DMS153 (cell line): Measurements from ENCODE around the gene AGAP2.
"Not testable (repeated sequence)": the region's sequence is repeated elsewhere in the genome, so short reads cannot be mapped to it uniquely, and the experiment has no call there.

Experiments
- DNase-seq: peaks from one replicate; lab custom pipeline; 2025; lab: John Stamatoyannopoulos, UW

Gene AGAP2

DNA sequence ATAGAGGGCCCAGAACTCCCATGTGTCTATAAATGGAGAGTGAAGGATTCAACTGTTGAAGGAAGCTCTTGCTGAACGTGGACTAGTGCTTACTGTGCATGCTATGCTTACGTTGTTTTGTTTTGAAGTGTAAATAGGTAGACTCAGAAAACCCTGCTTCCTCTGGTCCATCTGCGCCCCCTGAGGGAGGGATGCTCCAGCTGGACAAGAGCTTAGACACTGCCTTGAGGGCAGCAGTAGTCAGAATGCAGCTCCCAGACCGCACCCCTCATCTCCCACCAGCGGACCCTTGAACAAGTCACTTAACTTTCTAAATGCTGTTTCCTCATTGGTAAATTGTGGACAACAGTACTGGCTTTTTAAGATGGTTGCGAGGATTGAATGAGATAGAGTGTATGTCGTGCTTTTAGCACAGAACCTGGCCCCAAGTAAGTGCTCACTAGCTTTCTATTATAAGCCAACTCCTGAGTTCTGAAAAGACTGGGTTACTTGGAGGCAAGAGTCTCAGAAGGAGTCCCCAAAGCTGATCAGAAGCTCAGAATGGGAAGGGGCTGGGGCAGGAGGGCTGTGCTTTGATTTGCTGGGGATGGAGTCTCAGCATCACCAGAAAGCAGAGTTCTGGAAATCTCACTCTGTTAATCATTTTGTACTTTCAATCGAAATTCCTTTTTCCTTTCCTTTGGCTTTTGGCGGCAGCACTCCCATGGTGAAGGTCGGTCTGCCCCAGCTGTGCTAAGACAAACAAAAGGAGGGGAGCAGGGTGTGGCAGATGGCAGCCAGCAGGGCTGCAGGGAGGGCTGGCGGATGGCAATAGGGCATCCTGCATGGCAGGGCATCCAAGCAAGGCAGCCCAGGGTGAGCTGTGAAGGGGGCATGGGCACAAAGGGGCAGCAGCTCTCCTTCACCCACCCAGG is 15.6 kb downstream of the AGAP2 start:
- DNase-seq: no peak

DNA sequence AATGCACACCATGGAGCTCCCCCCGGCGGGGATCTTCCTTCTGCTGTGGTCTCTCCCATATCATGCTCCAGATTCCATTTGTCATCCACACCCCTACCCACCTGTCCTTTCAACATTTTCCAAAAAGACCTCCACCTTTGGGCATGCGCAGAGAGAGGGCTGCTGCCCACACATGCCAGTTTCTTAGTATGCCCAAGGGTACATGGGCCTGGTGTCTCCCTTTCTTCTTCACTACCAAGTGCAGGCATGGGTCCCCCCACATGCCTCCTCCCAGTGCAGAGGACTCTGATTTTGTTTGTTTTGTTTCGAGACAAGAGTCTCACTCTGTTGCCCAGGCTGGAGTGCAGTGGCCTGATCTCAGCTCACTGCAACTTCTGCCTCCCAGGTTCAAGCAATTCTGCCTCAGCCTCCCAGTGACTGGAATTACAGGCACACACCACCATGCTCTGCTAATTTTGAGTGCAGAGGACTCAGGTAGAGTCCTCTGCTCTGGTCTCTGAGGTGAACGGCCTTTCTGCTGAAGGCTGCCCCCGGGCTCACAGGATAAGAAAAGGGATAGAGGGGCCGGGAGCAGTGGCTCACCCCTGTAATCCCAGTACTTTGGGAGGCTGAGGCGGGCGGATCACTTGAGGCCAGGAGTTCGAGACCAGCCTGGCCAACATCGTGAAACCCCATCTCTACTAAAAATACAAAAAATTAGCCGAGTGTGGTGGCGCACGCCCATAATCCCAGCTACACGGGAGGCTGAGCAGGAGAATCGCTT is 16.5 kb downstream of the AGAP2 start:
- DNase-seq: not testable (repeated sequence)

DNA sequence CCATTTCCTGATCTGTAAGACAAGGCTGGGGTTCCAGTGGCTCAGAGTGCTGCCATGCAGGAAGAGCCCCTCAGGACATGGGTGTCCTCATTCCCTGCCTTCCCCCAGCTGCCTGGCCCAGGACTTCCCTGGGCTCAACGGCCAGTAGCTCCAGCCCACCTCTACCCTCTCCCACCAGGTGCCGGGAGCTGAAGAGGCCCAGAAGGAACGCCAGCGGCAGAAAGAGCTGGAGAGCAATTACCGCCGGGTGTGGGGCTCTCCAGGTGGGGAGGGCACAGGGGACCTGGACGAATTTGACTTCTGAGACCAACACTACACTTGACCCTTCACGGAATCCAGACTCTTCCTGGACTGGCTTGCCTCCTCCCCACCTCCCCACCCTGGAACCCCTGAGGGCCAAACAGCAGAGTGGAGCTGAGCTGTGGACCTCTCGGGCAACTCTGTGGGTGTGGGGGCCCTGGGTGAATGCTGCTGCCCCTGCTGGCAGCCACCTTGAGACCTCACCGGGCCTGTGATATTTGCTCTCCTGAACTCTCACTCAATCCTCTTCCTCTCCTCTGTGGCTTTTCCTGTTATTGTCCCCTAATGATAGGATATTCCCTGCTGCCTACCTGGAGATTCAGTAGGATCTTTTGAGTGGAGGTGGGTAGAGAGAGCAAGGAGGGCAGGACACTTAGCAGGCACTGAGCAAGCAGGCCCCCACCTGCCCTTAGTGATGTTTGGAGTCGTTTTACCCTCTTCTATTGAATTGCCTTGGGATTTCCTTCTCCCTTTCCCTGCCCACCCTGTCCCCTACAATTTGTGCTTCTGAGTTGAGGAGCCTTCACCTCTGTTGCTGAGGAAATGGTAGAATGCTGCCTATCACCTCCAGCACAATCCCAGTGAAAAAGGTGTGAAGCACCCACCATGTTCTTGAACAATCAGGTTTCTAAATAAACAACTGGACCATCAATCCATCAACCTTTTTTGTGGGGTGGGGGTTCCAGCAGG is 17.6 kb downstream of the AGAP2 start:
- DNase-seq: no peak

DNA sequence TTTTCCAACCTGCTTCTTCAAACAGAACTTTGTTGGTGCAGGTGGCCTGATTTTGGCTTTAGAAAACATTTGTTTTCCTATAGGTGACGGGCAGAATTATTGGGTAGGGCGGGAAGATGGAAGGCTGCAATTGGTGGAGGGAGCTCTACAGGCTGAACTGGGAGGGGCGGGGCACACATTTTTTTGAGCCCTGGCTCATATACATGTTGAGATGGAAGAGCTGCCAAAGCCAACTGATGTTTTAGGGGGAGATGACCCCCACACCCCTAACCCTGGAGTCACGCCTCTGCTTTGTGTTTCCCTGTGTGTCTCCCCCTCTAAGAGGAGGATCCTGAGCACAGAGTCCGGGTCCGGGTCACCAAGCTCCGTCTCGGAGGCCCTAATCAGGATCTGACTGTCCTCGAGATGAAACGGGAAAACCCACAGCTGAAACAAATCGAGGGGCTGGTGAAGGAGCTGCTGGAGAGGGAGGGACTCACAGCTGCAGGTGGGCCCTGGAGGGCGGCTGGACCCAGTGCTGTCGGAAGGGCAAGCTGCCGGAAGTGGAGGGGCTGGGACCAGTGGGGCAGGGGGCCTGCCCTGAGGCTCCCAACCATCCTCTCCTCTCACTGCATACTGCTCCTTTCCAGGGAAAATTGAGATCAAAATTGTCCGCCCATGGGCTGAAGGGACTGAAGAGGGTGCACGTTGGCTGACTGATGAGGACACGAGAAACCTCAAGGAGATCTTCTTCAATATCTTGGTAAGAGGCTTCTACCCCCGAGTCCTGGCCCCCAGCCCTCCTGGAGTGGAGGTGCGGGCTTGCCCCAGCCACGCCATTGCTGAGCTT is 18.6 kb downstream of the AGAP2 start:
- DNase-seq: no peak

DNA sequence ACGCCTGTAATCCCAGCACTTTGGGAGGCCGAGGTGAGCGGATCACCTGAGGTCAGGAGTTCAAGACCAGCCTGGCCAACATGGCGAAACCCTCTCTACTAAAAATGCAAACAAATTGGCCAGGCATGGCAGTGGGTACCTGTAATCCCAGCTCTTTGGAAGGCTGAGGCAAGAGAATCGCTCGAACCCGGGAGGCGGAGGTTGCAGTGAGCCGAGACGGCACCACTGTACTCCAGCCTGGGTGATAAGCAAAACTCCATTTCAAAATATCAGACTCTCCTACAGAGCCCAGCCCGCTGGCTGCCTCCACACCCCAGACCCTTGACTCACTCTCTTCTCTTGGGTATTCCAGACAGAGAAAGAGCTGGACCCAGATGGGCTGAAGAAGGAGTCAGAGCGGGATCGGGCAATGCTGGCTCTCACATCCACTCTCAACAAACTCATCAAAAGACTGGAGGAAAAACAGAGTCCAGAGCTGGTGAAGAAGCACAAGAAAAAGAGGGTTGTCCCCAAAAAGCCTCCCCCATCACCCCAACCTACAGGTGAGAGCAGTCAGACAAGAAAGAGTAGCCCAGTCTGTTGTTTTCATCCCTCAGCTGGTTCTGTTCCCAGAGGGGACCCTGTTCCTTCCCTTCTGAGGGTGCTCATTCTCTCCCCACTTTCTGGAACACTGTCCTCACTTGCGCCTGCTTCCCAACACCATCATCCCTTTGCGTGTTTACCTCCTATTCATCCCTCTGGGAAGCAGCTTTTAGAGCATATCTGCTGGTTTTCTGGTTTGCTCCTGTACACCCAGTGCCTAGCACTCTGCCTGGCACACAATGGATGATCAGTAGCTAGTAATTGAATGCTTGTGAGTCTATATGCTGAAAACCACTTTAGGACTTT is 19.7 kb downstream of the AGAP2 start:
- DNase-seq: no peak

- no peak for DNase-seq
Observed at GRCh38 chr12:57717846-57718640, 20.5 kb downstream of the AGAP2 start.

- DNase-seq: no peak
Observed at GRCh38 chr12:57717131-57717530, 21.4 kb downstream of the AGAP2 start.

GRCh38 chr12:57716305-57716704 is 22.2 kb downstream of the AGAP2 start:
- no peak for DNase-seq

DNA sequence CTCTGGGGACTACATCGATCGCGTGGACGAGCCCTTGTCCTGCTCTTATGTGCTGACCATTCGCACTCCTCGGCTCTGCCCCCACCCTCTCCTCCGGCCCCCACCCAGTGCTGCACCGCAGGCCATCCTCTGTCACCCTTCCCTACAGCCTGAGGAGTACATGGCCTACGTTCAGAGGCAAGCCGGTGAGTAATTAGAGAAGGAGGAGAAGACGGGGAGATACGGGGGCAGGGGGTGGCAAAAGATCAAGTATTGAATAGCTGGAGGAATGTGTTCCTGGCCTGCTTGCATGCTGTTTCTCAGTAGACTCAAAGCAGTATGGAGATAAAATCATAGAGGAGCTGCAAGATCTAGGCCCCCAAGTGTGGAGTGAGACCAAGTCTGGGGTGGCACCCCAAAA is 22.8 kb downstream of the AGAP2 start:
- DNase-seq: no peak

DNA sequence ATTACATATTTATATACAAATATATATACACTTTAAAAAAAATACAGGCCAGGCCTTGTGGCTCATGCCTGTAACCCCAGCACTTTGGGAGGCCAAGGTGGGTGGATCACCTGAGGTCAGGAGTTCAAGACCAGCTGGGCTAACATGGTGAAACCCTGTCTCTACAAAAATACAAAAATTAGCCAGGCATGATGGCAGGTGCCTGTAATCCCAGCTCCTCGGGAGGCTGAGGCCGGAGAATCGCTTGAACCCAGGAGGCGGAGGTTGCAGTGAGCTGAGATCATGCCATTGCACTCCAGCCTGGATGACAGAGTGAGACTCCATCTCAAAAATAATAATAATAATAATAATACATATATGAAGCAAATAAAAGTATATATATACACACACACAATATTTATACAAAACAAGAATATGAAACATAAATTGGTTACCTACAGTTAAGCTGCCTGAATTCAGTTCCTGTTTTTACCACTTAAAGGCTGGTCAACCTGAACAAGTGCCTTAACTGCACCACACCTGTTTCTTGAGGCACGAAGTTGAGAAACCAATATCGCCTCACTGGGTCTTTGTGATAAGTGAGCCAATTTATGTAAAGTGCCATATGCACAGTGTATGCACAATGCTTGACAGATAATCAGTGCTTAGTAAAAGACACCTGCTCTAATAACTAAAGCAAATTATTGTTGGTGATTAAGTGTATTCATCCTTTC is 23.4 kb downstream of the AGAP2 start:
- not testable (repeated sequence) for DNase-seq

- no peak for DNase-seq
Observed at GRCh38 chr12:57713209-57713608, 25.3 kb downstream of the AGAP2 start.

- no peak for DNase-seq
Observed at GRCh38 chr12:57712701-57713100, 25.8 kb downstream of the AGAP2 start.

- no peak for DNase-seq
Observed at GRCh38 chr12:57708296-57708695, 30.2 kb downstream of the AGAP2 start.

DNA sequence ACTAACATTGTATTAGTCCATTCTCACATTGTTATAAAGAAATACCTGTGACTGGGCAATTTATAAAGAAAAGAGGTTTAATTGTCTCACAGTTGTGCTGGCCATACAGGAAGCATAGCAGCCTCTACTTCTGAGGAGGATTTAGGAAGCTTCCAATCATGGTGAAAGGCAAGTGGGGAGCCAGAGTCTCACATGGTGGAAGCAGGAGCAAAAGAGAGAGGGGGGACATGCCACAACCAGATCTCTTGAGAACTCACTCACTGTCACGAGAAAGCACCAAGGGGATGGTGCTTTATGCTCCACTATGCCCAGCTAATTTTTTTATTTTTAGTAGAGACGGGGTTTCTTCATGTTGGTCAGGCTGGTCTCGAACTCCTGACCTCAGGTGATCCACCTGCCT is 31.3 kb downstream of the AGAP2 start:
- no peak for DNase-seq

DNA sequence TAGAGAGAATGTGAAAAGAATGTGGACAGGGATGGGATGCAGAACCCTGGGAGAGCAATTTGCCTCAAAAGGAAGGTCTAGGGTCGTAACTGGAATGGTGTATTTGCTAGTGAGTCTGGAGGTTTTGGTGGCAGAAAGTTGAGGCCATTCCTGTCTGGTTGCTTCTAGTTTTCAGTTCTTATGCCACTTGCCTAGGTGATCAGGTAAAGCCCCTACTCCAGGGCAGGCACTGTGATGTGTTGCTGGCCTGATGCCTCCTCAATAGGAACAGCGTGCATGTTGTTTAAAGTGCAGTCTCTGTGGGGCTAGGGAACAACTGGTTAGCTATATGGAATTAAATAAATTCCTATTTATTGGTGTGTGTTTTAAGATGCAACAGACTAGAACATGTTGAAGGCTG is 38.2 kb downstream of the AGAP2 start:
- no peak for DNase-seq

DNA sequence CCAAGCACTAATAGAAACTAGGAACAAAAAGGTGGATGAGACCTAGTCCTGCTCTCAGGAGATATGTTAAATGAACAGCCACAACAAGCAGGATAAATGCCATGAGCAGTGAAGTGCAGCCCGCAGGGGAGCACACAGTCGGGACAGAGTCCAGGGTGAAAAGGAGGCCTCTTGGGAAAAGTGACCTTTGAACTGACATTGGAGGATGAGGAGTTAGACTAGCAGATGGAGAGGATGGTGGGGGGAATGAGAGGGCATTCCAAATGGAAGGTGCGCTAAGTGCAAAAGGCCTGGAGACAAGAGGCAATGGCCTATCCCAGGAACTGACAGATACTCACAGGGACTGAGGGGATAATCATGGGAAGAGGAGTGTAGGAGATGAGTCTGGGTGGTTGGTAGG is 40.1 kb downstream of the AGAP2 start:
- DNase-seq: no peak

DNA sequence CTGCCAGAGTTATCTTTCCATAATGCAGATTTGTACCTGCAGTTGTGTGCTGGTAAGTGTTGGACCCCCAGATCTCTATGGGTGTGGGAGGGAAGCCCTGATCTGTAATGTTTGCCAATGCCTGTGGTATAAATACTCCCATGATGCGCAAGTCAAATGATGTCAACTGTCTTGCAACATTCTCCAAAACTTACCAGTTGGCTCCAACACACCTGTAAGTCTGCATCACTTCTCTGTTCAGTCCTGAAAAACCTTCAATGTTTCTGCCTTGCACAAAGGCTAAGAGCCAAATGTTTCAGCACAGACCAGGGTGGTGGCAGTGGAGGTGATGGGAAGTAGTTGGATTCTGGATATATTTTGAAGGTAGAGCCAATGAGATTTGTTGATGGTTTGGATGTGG is 41.5 kb downstream of the AGAP2 start:
- DNase-seq: no peak

DNA sequence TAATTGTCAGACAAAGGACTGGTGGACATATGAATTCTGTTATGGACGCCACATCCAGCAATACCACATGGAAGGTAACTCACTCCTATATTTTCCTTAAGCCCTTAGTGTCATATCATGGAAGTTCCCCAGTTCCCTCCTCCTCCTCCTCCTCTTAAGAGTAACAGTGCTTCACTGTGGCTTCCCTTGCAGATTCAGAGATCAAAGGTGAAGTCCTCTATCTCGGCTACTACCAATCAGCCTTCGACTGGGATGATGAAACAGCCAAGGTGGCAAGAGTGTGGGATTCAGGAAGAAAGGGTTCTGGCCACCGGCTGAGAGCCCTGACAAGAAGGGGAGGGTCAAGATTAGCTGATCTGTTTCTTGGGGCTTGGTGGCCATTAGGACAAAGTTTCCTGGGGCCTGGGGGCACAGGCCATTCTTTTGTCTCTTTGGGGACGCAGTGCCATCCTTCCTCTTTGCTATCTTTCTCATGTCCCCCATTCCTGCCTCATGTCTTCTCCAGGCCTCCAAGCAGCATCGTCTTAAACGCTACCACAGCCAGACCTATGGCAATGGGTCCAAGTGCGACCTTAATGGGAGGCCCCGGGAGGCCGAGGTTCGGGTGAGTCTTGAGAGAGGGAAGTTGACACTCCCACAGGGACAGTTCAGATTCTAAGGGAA is 42.6 kb downstream of the AGAP2 start:
- no peak for DNase-seq
